Fibroblast of the aortic adventitia (primary cell): ENCODE measurements around the gene CHD2. TPM values are rescaled to one million over a fixed set of nuclear protein-coding genes. Genes with fewer than 3 reads are reported as not detected.
A peak's percentile ranks its signal among the peaks of the same experiment; 100 is the strongest.

Source experiments
- DNase-seq: peaks from one replicate; pipeline ENCODE4 v3.0.0-alpha.2; 2010; ENCODE audit warnings: low read depth
- H3K4me3 ChIP-seq: 2 replicates; pipeline ENCODE4 v1.5.1; 2011; ENCODE audit warnings: low read depth, mild to moderate bottlenecking, control low read depth, low read length, moderate library complexity
- CTCF ChIP-seq: IDR thresholded peaks from 2 replicates; pipeline ENCODE4 v1.5.1; 2011; ENCODE audit warnings: mild to moderate bottlenecking, low read length, control low read depth, inconsistent platforms; ENCODE audit not compliant: insufficient read depth
- total RNA-seq: library from RNA; depleted of rRNA; stranded (reverse); fragments of >200 nt; gene quantifications from 2 replicates; pipeline ENCODE4 v1.2.3, GENCODE V29; 2012; ENCODE audit warnings: low replicate concordance

CHD2 gene
- total RNA-seq, 1 donor: 83.7 TPM

DNA sequence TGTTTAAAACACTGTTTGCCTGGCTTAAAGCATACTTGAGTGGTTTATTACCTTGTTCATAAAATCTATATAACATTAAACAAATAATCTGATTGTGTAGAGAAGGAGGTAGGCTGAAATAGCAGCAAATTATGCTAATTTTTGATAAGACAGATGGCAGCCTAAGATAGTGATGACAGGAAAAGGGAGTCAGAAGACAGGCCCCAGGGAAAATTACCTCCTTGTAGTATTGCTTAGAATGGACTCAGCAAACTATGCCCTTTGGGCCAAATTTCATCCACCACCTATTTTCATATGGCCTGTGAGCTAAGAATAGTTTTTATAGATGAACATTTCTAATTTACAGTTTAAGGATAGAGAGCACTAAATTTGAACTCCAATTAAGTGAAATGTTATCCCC is 37.8 kb downstream of the CHD2 start:
- DNase-seq: no peak
- no peak for TF ChIP-seq CTCF
- H3K4me3 ChIP-seq: no peak overlapping the region

DNA sequence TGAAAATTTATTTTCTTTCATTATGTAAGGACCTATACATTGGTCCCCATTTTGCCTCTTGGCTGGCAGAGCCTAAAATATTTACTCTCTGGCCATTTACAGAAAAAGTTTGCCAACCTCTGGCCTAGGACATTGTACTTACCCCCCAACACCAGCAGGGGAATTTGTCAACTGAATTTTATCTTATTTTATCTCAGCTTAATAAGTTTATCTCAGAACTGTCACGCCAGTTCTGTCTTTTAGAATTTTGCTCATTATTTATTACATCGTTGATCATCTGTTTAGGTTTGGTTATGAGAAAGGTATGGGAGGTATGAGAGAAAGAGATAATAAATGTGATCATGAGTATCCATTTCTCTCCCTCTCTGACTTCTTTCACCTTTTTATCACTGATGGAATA is 38.3 kb downstream of the CHD2 start:
- H3K4me3 ChIP-seq: no peak overlapping the region
- peak; percentile 46 for TF ChIP-seq CTCF
- no peak for DNase-seq

GRCh38 chr15:92941668-92942067 is 41.5 kb downstream of the CHD2 start:
- no peak for DNase-seq
- no peak overlapping the region for H3K4me3 ChIP-seq
- TF ChIP-seq CTCF: no peak

- DNase-seq: no peak
- no peak for TF ChIP-seq CTCF
- no peak overlapping the region for H3K4me3 ChIP-seq
Measured at GRCh38 chr15:92942706-92943105, 42.6 kb downstream of the CHD2 start.

GRCh38 chr15:92943581-92943980 is 43.5 kb downstream of the CHD2 start:
- TF ChIP-seq CTCF: no peak
- DNase-seq: no peak
- no peak overlapping the region for H3K4me3 ChIP-seq

DNA sequence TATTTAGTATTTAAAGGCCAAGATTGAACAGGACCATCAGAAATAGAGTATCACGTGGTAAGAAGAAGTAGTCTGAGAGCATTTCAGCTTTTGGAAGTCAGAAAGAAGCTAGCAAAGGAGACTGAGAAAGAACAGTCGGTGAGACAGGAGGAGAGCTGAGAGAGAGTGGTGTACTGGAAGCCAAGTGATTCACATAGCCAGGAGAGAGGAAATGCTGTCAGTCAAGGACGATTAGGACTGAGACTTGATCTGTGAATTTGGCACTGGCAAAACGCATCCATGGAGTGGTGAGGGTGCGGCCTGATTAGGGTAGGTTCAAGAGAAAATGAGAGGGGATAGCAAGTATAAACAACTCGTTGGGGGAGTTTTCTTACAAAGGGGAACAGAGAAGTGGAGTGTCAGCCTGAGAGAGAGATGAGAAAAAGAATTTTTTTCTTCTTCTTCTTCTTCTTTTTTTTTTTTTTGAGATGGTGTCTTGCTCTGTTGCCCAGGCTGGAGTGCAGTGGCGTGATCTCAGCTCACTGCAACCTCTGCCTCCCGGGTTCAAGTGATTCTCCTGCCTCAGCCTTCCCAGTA is 44.9 kb downstream of the CHD2 start:
- TF ChIP-seq CTCF: no peak
- no peak overlapping the region for H3K4me3 ChIP-seq
- no peak for DNase-seq

GRCh38 chr15:92947071-92947730 is 47.1 kb downstream of the CHD2 start:
- DNase-seq: no peak

More at GRCh38 chr15:92947071-92947730, 47.1 kb downstream of the CHD2 start:
- H3K4me3 ChIP-seq: no peak overlapping the region
- no peak for TF ChIP-seq CTCF
